ENCODE measurements around the gene UNC50. TPM values are rescaled to one million over a fixed set of nuclear protein-coding genes. Genes with fewer than 3 reads are reported as not detected.
"Not testable (repeated sequence)": the region's sequence is repeated elsewhere in the genome, so short reads cannot be mapped to it uniquely, and the experiment has no call there.

The UNC50 gene
- total and polyA plus RNA-seq, 5 donors from 2014 or later: 17.8 to 58.6 (median 46.7) TPM

GRCh38 chr2:98586551-98587140 is 21.7 kb upstream of the UNC50 start:
- H3K27ac Mint-ChIP-seq: peak overlapping the region in 1 of 3 donors; percentile 71
- Histone ChIP-seq H3K27ac (ENCODE audit: insufficient read depth, low read length, poor library complexity, severe bottlenecking) (no peak overlapping the region), H3K36me3 (ENCODE audit: control insufficient read depth, insufficient read depth, low read length) (peaks cover 90% of the 10 kb centered on the region), H3K4me1 (ENCODE audit: control insufficient read depth, insufficient read depth, low read length, poor library complexity, severe bottlenecking) (no peaks in the 10 kb centered on the region), H3K4me3 (ENCODE audit: low read depth, low read length) (no peak overlapping the region), H3K9me3 (ENCODE audit: control insufficient read depth in 2 of 2, low read length in 2 of 2) (no peaks in the 10 kb centered on the region), H3K27me3 (ENCODE audit: control insufficient read depth, insufficient read depth, low read length) (no peaks in the 10 kb centered on the region)
- H3K4me1 Mint-ChIP-seq: peaks cover 5 to 12% (median 9%) of the 10 kb centered on the region in 4 donors
- ATAC-seq (ENCODE audit: low read depth in 2 of 2) (no peak), DNase-seq (no peak)
- no peaks in the 10 kb centered on the region for H3K27me3 Mint-ChIP-seq
- peaks cover 48% of the 10 kb centered on the region for H3K36me3 Mint-ChIP-seq
- H3K4me3 Mint-ChIP-seq: no peak overlapping the region
- no peaks in the 10 kb centered on the region for H3K9me3 Mint-ChIP-seq

GRCh38 chr2:98588880-98589431 is 19.4 kb upstream of the UNC50 start:
- no peak overlapping the region for H3K4me3 Mint-ChIP-seq
- no peaks in the 10 kb centered on the region for H3K27me3 Mint-ChIP-seq

GRCh38 chr2:98589489-98589888 is 18.9 kb upstream of the UNC50 start:
- H3K4me3 ChIP-seq (ENCODE audit: low read depth, low read length): no peak overlapping the region
- Mint-ChIP-seq H3K27ac (peak overlapping the region in 1 of 3 donors; percentile 75), H3K36me3 (peaks cover 55% of the 10 kb centered on the region), H3K4me3 (no peak overlapping the region), H3K4me1 (peaks cover 11 to 15% (median 12%) of the 10 kb centered on the region in 4 donors), H3K9me3 (peaks cover 0 to 7% (median 0%) of the 10 kb centered on the region in 7 donors), H3K27me3 (no peaks in the 10 kb centered on the region)
- no peaks in the 10 kb centered on the region for H3K4me1 ChIP-seq (ENCODE audit: control insufficient read depth, insufficient read depth, low read length, poor library complexity, severe bottlenecking)
- ATAC-seq (ENCODE audit: low read depth in 2 of 2) (no peak), DNase-seq (no peak)
- peaks cover 76% of the 10 kb centered on the region for H3K36me3 ChIP-seq (ENCODE audit: control insufficient read depth, insufficient read depth, low read length)
- no peaks in the 10 kb centered on the region for H3K27me3 ChIP-seq (ENCODE audit: control insufficient read depth, insufficient read depth, low read length)
- H3K9me3 ChIP-seq (ENCODE audit: control insufficient read depth in 2 of 2, low read length in 2 of 2): peaks cover 0 to 5% of the 10 kb centered on the region in 2 experiments
- H3K27ac ChIP-seq (ENCODE audit: insufficient read depth, low read length, poor library complexity, severe bottlenecking): no peak overlapping the region

More at GRCh38 chr2:98588880-98589431, 19.4 kb upstream of the UNC50 start:
- Histone ChIP-seq H3K4me3 (ENCODE audit: low read depth, low read length) (no peak overlapping the region), H3K9me3 (ENCODE audit: control insufficient read depth in 2 of 2, low read length in 2 of 2) (peaks cover 0 to 2% of the 10 kb centered on the region in 2 experiments), H3K27ac (ENCODE audit: insufficient read depth, low read length, poor library complexity, severe bottlenecking) (no peak overlapping the region), H3K36me3 (ENCODE audit: control insufficient read depth, insufficient read depth, low read length) (peaks cover 82% of the 10 kb centered on the region), H3K4me1 (ENCODE audit: control insufficient read depth, insufficient read depth, low read length, poor library complexity, severe bottlenecking) (no peaks in the 10 kb centered on the region), H3K27me3 (ENCODE audit: control insufficient read depth, insufficient read depth, low read length) (no peaks in the 10 kb centered on the region)
- H3K9me3 Mint-ChIP-seq: peaks cover 0 to 6% (median 0%) of the 10 kb centered on the region in 7 donors
- ATAC-seq (ENCODE audit: low read depth in 2 of 2): no peak
- peak overlapping the region in 2 of 3 donors; percentile 69 to 75 for H3K27ac Mint-ChIP-seq
- peaks cover 53% of the 10 kb centered on the region for H3K36me3 Mint-ChIP-seq
- H3K4me1 Mint-ChIP-seq: peaks cover 11 to 15% (median 12%) of the 10 kb centered on the region in 4 donors
- peak in 1 of 3 donors; percentile 27 for DNase-seq

GRCh38 chr2:98592565-98592964 is 15.8 kb upstream of the UNC50 start:
- peaks cover 38% of the 10 kb centered on the region for H3K36me3 Mint-ChIP-seq
- peaks cover 13 to 24% (median 18%) of the 10 kb centered on the region in 4 donors for H3K4me1 Mint-ChIP-seq
- H3K9me3 Mint-ChIP-seq: peaks cover 0 to 7% (median 0%) of the 10 kb centered on the region in 7 donors
- Histone ChIP-seq H3K4me1 (ENCODE audit: control insufficient read depth, insufficient read depth, low read length, poor library complexity, severe bottlenecking) (no peaks in the 10 kb centered on the region), H3K9me3 (ENCODE audit: control insufficient read depth in 2 of 2, low read length in 2 of 2) (peaks cover 0 to 5% of the 10 kb centered on the region in 2 experiments), H3K36me3 (ENCODE audit: control insufficient read depth, insufficient read depth, low read length) (peaks cover 53% of the 10 kb centered on the region), H3K27ac (ENCODE audit: insufficient read depth, low read length, poor library complexity, severe bottlenecking) (no peak overlapping the region), H3K4me3 (ENCODE audit: low read depth, low read length) (no peak overlapping the region), H3K27me3 (ENCODE audit: control insufficient read depth, insufficient read depth, low read length) (no peaks in the 10 kb centered on the region)
- no peaks in the 10 kb centered on the region for H3K27me3 Mint-ChIP-seq
- DNase-seq (no peak), ATAC-seq (ENCODE audit: low read depth in 2 of 2) (no peak)
- H3K4me3 Mint-ChIP-seq: no peak overlapping the region
- H3K27ac Mint-ChIP-seq: peak overlapping the region in 1 of 3 donors; percentile 60

GRCh38 chr2:98594665-98595064 is 13.7 kb upstream of the UNC50 start:
- H3K4me3 ChIP-seq (ENCODE audit: low read depth, low read length); H3K9me3 Mint-ChIP-seq; H3K4me1 ChIP-seq (ENCODE audit: control insufficient read depth, insufficient read depth, low read length, poor library complexity, severe bottlenecking); ATAC-seq (ENCODE audit: low read depth in 2 of 2); H3K9me3 ChIP-seq (ENCODE audit: control insufficient read depth in 2 of 2, low read length in 2 of 2); H3K4me3 Mint-ChIP-seq; H3K27ac Mint-ChIP-seq; H3K27me3 Mint-ChIP-seq; H3K27me3 ChIP-seq (ENCODE audit: control insufficient read depth, insufficient read depth, low read length); DNase-seq; H3K27ac ChIP-seq (ENCODE audit: insufficient read depth, low read length, poor library complexity, severe bottlenecking): not testable (repeated sequence)
- H3K36me3 ChIP-seq (ENCODE audit: control insufficient read depth, insufficient read depth, low read length): peaks cover 54% of the 10 kb centered on the region
- peaks cover 12 to 24% (median 18%) of the 10 kb centered on the region in 4 donors for H3K4me1 Mint-ChIP-seq
- peaks cover 41% of the 10 kb centered on the region for H3K36me3 Mint-ChIP-seq

GRCh38 chr2:98598781-98599428 is 9.5 kb upstream of the UNC50 start:
- Mint-ChIP-seq H3K27ac (peak overlapping the region in 1 of 3 donors; percentile 4), H3K36me3 (peaks cover 17% of the 10 kb centered on the region), H3K4me1 (peaks cover 11 to 23% (median 13%) of the 10 kb centered on the region in 4 donors), H3K27me3 (no peaks in the 10 kb centered on the region), H3K4me3 (no peak overlapping the region), H3K9me3 (peaks cover 0 to 2% (median 0%) of the 10 kb centered on the region in 7 donors)
- no peak for ATAC-seq (ENCODE audit: low read depth in 2 of 2)
- H3K4me3 ChIP-seq (ENCODE audit: low read depth, low read length): no peak overlapping the region
- H3K36me3 ChIP-seq (ENCODE audit: control insufficient read depth, insufficient read depth, low read length): peaks cover 55% of the 10 kb centered on the region
- peaks cover 0 to 3% of the 10 kb centered on the region in 2 experiments for H3K9me3 ChIP-seq (ENCODE audit: control insufficient read depth in 2 of 2, low read length in 2 of 2)
- H3K4me1 ChIP-seq (ENCODE audit: control insufficient read depth, insufficient read depth, low read length, poor library complexity, severe bottlenecking): no peaks in the 10 kb centered on the region
- H3K27me3 ChIP-seq (ENCODE audit: control insufficient read depth, insufficient read depth, low read length): no peaks in the 10 kb centered on the region
- no peak for DNase-seq
- peak overlapping the region; percentile 50 for H3K27ac ChIP-seq (ENCODE audit: insufficient read depth, low read length, poor library complexity, severe bottlenecking)

GRCh38 chr2:98601532-98602132 is 6.8 kb upstream of the UNC50 start:
- Mint-ChIP-seq H3K27ac (peak overlapping the region in 1 of 3 donors; percentile 56), H3K9me3 (no peaks in the 10 kb centered on the region), H3K36me3 (peaks cover 19% of the 10 kb centered on the region), H3K4me1 (peaks cover 17 to 38% (median 32%) of the 10 kb centered on the region in 4 donors), H3K4me3 (no peak overlapping the region), H3K27me3 (no peaks in the 10 kb centered on the region)
- H3K27ac ChIP-seq (ENCODE audit: insufficient read depth, low read length, poor library complexity, severe bottlenecking): no peak overlapping the region
- ATAC-seq (ENCODE audit: low read depth in 2 of 2) (no peak), DNase-seq (peak in 1 of 3 donors; percentile 43)
- peaks cover 55% of the 10 kb centered on the region for H3K36me3 ChIP-seq (ENCODE audit: control insufficient read depth, insufficient read depth, low read length)
- H3K9me3 ChIP-seq (ENCODE audit: control insufficient read depth in 2 of 2, low read length in 2 of 2): no peaks in the 10 kb centered on the region
- H3K4me3 ChIP-seq (ENCODE audit: low read depth, low read length): no peak overlapping the region
- H3K27me3 ChIP-seq (ENCODE audit: control insufficient read depth, insufficient read depth, low read length): no peaks in the 10 kb centered on the region
- H3K4me1 ChIP-seq (ENCODE audit: control insufficient read depth, insufficient read depth, low read length, poor library complexity, severe bottlenecking): peaks cover 6% of the 10 kb centered on the region
